SK-N-SH treated with all-trans-retinoic acid at 6 μM for 48 hours (cell line): ENCODE measurements around the gene DLK1.

Experiments
- ARNTL ChIP-seq: fragments of 450-650 bp; formaldehyde crosslinking; IDR thresholded peaks from 2 replicates; pipeline ENCODE4 v1.5.0; 2020; ENCODE audit warnings: low read depth, mild to moderate bottlenecking, moderate library complexity, borderline replicate concordance
- CREB5 ChIP-seq: fragments of 250-450 bp; sonication (Bioruptor Pico); IDR thresholded peaks from 2 replicates; pipeline ENCODE4 v1.5.1; 2020; ENCODE audit warnings: low read depth, mild to moderate bottlenecking, moderate library complexity
- ZC3H10 ChIP-seq: fragments of 250-450 bp; sonication (Bioruptor Pico); IDR thresholded peaks from 2 replicates; pipeline ENCODE4 v1.5.1; 2021; ENCODE audit warnings: mild to moderate bottlenecking, moderate library complexity

DNA sequence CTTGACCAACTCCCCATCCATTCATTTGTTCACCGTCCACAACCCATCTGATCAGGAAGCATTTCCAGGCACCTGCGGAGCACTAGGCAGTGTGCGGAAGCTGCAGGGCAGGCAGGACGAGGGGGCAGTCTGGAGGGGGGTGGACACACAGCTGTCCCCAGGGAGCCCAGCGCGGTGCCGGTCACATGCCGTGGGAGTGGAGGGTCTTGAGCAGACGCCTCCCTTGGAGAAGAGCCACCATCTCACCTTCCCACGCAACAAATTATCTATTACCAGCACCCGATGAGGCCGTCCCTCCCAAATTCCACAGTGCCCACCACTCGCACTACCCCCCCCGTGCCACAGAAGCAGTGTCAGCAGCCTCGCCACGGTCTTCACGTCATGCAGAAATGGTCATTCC is 10.8 kb downstream of the DLK1 start:
- TF ChIP-seq ZC3H10 = no peak
- no peak for TF ChIP-seq ARNTL
- TF ChIP-seq CREB5 = no peak
